Skin of body (tissue), 2 donors: Measurements from ENCODE around the gene C6orf62. TPM values are rescaled to one million over a fixed set of nuclear protein-coding genes. Genes with fewer than 3 reads are reported as not detected.
"Not testable (repeated sequence)": the region's sequence is repeated elsewhere in the genome, so short reads cannot be mapped to it uniquely, and the experiment has no call there.

Experiments used
- DNase-seq: peaks from one replicate; lab custom pipeline; 2025; lab: John Stamatoyannopoulos, UW
- total RNA-seq: library from RNA; depleted of rRNA; stranded (reverse); fragments of >200 nt; gene quantifications from one replicate; pipeline ENCODE4 v1.2.3, GENCODE V29; 2014

Gene C6orf62
- 45.5 TPM for total RNA-seq

GRCh38 chr6:24719125-24719971 lies at the start of gene C6orf62:
TSS of gene C6orf62 (minus strand) at chr6:24719154. CDS start at chr6:24718668, 486 bp downstream.
- no peak for DNase-seq

DNA sequence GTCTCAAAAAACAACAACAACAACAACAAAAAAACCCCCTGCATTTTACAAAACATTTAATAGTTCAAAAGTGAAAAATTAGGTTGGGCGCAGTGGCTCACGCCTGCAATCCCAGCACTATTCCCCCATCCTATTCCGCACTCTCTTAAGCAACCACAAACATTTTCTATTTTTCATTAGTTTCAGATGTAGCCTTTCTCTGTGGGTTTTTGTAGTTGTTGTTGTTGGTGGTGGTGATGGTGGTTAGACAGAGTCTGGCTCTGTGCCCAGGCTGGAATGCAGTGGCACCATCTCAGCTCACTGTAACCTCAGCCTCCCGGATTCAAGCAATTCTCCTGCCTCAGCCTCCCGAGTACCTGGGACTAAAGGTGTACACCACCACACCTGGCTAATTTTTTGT lies 49.4 kb upstream of the C6orf62 start:
- DNase-seq = peak; percentile 14

DNA sequence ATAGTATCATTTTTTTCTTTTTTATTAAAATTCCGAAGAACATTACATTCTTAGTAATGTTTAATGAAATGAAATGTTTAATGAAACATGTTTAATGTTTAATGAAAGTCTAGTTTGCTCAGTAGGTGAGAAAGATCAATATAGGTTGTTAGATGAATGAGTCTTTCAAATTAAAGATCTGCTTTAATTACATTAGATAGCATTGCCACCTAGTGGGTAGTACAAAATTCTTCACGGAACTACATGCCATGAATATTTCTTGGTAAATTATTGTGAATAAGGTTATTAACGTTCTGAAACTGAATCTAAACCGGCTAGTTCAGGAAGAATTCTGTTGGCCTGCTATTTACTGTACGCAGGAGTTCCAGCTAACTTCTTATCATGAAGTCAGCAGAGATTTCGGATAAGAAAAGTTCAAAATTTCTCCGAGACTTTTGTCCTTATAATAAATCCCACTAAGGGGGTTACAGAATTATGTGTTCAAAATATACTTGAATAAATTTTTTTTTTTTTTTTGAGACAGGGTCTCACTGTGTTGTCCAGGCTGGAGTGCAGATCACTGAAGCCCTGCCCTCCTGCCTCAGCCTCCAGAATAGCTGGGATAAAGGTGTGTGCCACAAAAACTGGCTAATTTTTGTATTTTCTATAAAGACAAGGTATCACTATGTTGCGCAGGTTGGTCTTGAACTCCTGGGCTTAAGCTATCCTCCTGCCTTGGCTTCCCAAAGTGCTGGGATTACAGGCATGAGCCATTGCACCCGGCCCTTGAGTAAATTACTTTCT lies 47.9 kb upstream of the C6orf62 start:
- no peak for DNase-seq

- not testable (repeated sequence) for DNase-seq
Measured at GRCh38 chr6:24765968-24766367, 47.0 kb upstream of the C6orf62 start.

- not testable (repeated sequence) for DNase-seq
Measured at GRCh38 chr6:24764833-24765828, 46.2 kb upstream of the C6orf62 start.

DNA sequence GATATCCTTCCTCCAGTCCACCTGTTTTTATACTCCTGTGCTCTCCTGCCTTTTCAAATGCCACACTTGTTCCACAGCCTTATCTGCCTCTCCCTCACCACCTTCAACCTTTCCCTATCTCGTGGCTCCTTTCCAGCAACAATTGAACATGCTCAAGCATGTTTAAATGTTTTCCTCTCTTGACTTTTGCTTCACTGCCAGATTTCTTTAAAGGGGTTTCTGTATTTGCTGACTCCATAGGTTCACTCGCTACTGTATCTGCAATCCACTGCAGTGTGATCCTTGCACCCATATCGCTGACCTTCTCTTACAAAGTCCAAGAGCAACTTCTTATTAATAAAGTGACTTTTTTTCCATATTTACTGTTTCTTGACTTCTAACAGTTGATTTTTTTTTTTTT lies 44.6 kb upstream of the C6orf62 start:
- DNase-seq = no peak

- no peak for DNase-seq
Measured at GRCh38 chr6:24761851-24762250, 42.9 kb upstream of the C6orf62 start.

- no peak for DNase-seq
Measured at GRCh38 chr6:24761193-24761835, 42.4 kb upstream of the C6orf62 start.

GRCh38 chr6:24760210-24760609 lies 41.3 kb upstream of the C6orf62 start:
- no peak for DNase-seq

DNA sequence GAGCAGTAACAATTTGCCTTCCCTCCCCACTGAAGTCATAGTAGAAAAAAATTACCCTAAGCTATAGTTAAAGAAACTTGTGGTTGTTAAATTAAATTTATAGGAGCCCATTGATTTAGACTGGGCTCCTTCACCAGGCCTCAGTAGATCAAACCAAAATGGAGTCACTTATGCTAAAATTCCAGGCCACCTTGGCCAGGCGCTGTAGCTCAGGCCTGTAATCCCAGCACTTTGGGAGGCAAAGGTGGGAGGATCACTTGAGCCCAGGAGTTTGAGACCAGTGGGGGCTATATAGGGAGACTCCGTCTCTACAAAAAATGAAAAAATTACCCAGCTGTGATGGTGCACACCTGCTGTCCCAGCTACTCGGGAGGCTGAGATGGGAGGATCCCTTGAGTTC lies 40.8 kb upstream of the C6orf62 start:
- DNase-seq = no peak

GRCh38 chr6:24757611-24758010 lies 38.7 kb upstream of the C6orf62 start:
- no peak for DNase-seq

- no peak for DNase-seq
Measured at GRCh38 chr6:24755279-24755678, 36.3 kb upstream of the C6orf62 start.

- not testable (repeated sequence) for DNase-seq
Measured at GRCh38 chr6:24754378-24754777, 35.4 kb upstream of the C6orf62 start.

- no peak for DNase-seq
Measured at GRCh38 chr6:24753545-24753944, 34.6 kb upstream of the C6orf62 start.

DNA sequence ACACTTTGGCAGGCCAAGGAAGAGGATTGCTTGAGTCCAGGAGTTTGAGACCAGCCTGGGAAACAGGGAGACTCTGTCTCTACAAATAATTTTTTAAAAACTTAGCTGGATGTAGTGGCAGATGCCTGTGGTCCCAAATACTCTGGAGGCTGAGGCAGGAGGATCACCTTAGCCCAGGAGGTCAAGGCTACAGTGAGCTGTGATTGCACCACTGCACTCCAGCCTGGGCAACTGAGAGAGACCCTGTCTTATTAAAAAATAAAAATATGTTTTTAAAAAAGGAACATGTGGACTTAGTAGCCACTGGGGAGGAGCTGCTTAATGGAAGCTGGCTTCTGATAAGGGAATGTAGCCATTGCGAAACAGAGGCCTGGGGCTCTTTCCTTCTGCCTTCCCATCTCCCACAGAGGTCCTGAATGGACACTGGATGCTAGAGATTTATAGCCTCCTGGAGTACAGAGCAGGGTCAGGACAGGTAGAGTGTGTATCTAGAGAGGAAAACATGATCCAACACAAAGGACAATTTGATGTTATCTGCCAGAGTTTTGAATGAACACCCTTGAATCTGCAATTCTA lies 34.1 kb upstream of the C6orf62 start:
- no peak for DNase-seq

- DNase-seq = no peak
Measured at GRCh38 chr6:24752503-24752902, 33.5 kb upstream of the C6orf62 start.

DNA sequence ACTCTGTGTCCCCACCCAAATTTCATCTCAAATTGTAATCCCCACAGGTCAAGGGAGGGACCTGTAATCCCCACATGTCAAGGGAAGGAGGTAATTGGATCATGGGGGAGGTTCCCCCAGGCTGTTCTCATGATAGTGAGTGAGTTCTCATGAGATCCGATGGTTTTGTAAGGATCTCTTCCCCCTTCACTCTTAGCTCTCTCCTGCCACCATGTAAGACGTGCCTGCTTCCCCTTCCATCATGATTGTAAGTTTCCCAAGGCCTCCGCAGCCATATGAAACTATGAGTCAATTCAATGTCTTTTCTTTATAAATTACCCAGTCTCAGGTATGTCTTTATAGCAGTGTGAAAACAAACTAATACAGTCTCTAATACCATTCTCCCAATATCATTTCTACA lies 31.9 kb upstream of the C6orf62 start:
- DNase-seq = not testable (repeated sequence)

GRCh38 chr6:24749297-24749696 lies 30.3 kb upstream of the C6orf62 start:
- DNase-seq = no peak

GRCh38 chr6:24744911-24745310 lies 26.0 kb upstream of the C6orf62 start:
- DNase-seq = no peak

DNA sequence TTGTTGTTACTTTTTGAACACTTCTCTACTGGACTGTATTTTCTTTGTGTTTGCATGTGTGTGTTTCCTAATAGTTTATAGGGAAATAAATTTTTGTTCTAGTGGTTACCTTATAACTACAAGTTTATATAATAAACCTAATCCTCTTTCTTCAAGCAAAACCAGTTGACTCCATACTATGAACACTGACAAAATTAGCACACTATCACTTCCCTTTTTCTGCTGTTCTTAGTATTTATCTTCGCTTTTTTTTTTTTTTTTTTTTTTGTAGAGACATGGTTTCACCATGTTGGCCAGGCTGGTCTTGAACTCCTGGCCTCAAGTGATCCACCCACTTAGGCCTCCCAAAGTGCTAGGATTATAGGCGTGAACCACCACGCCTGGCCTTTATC lies 25.0 kb upstream of the C6orf62 start:
- no peak for DNase-seq
